HG03520 (cell line): ENCODE measurements around the gene RCN2.

ENCODE experiments used
- ATAC-seq: cut with Tn5 transposase; IDR thresholded peaks from one replicate; pipeline ENCODE4 v1.9.1; 2021; ENCODE audit warnings: mild to moderate bottlenecking, moderate library complexity; ENCODE audit not compliant: unreplicated experiment

The RCN2 gene

GRCh38 chr15:76993114-76993725 is 61.7 kb downstream of the RCN2 start:
- no peak for ATAC-seq

- ATAC-seq, result no peak
Measured at GRCh38 chr15:76994001-76994400, 62.5 kb downstream of the RCN2 start.

GRCh38 chr15:76994496-76994895 is 62.9 kb downstream of the RCN2 start:
- no peak for ATAC-seq

- no peak for ATAC-seq
Measured at GRCh38 chr15:76994971-76995945, 63.7 kb downstream of the RCN2 start, which contains the start of gene PSTPIP1. Gene PSTPIP1 (plus strand): TSS chr15:76995126. CDS start chr15:76995574, 448 bp downstream.

GRCh38 chr15:76996076-76996525 is 64.6 kb downstream of the RCN2 start:
- no peak for ATAC-seq

GRCh38 chr15:76996526-76997401 is 65.2 kb downstream of the RCN2 start:
- ATAC-seq, result no peak

GRCh38 chr15:76998663-76999285 is 67.2 kb downstream of the RCN2 start:
- no peak for ATAC-seq

- no peak for ATAC-seq
Measured at GRCh38 chr15:76999996-77000395, 68.4 kb downstream of the RCN2 start.

GRCh38 chr15:77001351-77001750 is 69.8 kb downstream of the RCN2 start:
- no peak for ATAC-seq

- ATAC-seq, result no peak
Measured at GRCh38 chr15:77001966-77002365, 70.4 kb downstream of the RCN2 start.

- no peak for ATAC-seq
Measured at GRCh38 chr15:77002436-77002835, 70.9 kb downstream of the RCN2 start.

- peak; percentile 67 for ATAC-seq
Measured at GRCh38 chr15:77002954-77003912, 71.7 kb downstream of the RCN2 start.
